ENCODE results near the gene TMEM207. TPM values are rescaled to one million over a fixed set of nuclear protein-coding genes. Genes with fewer than 3 reads are reported as not detected.

TMEM207 gene
- not detected for total RNA-seq
- not detected for polyA plus RNA-seq

- H3K4me3 Mint-ChIP-seq: no peak within 1 kb of the TSS
- no peaks in the 10 kb centered on the region for H3K36me3 Mint-ChIP-seq
- peaks cover 6 to 9% (median 8%) of the 10 kb centered on the region in 4 donors for H3K4me1 Mint-ChIP-seq
- no peaks in the 10 kb centered on the region for H3K9me3 Mint-ChIP-seq
- peaks cover 7% of the 10 kb centered on the region for H3K27me3 Mint-ChIP-seq
- Histone ChIP-seq H3K36me3 (ENCODE audit: control insufficient read depth, insufficient read depth, low read length) (no peaks in the 10 kb centered on the region), H3K27ac (ENCODE audit: insufficient read depth, low read length, poor library complexity, severe bottlenecking) (no peak within 1 kb of the TSS), H3K4me3 (ENCODE audit: low read depth, low read length) (no peak within 1 kb of the TSS), H3K27me3 (ENCODE audit: control insufficient read depth, insufficient read depth, low read length) (no peaks in the 10 kb centered on the region), H3K4me1 (ENCODE audit: control insufficient read depth, insufficient read depth, low read length, poor library complexity, severe bottlenecking) (peaks cover 8% of the 10 kb centered on the region), H3K9me3 (ENCODE audit: control insufficient read depth in 2 of 2, low read length in 2 of 2) (no peaks in the 10 kb centered on the region)
- no peak for DNase-seq
- H3K27ac Mint-ChIP-seq: no peak within 1 kb of the TSS
- no peak for ATAC-seq (ENCODE audit: low read depth in 2 of 2)
Measured at GRCh38 chr3:190449801-190450200, at the start of gene TMEM207. Gene TMEM207, minus strand, starts transcription at chr3:190449901. Its CDS starts 92 bp downstream, at chr3:190449809.

GRCh38 chr3:190499122-190499521, 49.4 kb upstream of the TMEM207 start:
- Histone ChIP-seq H3K27ac (ENCODE audit: insufficient read depth, low read length, poor library complexity, severe bottlenecking) (no peak overlapping the region), H3K4me1 (ENCODE audit: control insufficient read depth, insufficient read depth, low read length, poor library complexity, severe bottlenecking) (no peaks in the 10 kb centered on the region), H3K9me3 (ENCODE audit: control insufficient read depth in 2 of 2, low read length in 2 of 2) (no peaks in the 10 kb centered on the region), H3K4me3 (ENCODE audit: low read depth, low read length) (no peak overlapping the region), H3K27me3 (ENCODE audit: control insufficient read depth, insufficient read depth, low read length) (peaks cover 29% of the 10 kb centered on the region), H3K36me3 (ENCODE audit: control insufficient read depth, insufficient read depth, low read length) (no peaks in the 10 kb centered on the region)
- Mint-ChIP-seq H3K9me3 (peaks cover 0 to 2% (median 0%) of the 10 kb centered on the region in 7 donors), H3K4me1 (peaks cover 0 to 2% (median 0%) of the 10 kb centered on the region in 4 donors), H3K27me3 (peaks cover 53% of the 10 kb centered on the region), H3K27ac (no peak overlapping the region), H3K36me3 (no peaks in the 10 kb centered on the region), H3K4me3 (no peak overlapping the region)
- ATAC-seq (ENCODE audit: low read depth in 2 of 2) (no peak), DNase-seq (no peak)

GRCh38 chr3:190498293-190498692, 48.6 kb upstream of the TMEM207 start:
- Histone ChIP-seq H3K9me3 (ENCODE audit: control insufficient read depth in 2 of 2, low read length in 2 of 2) (no peaks in the 10 kb centered on the region), H3K36me3 (ENCODE audit: control insufficient read depth, insufficient read depth, low read length) (no peaks in the 10 kb centered on the region), H3K4me1 (ENCODE audit: control insufficient read depth, insufficient read depth, low read length, poor library complexity, severe bottlenecking) (no peaks in the 10 kb centered on the region), H3K27me3 (ENCODE audit: control insufficient read depth, insufficient read depth, low read length) (peaks cover 30% of the 10 kb centered on the region), H3K4me3 (ENCODE audit: low read depth, low read length) (no peak overlapping the region), H3K27ac (ENCODE audit: insufficient read depth, low read length, poor library complexity, severe bottlenecking) (no peak overlapping the region)
- Mint-ChIP-seq H3K36me3 (no peaks in the 10 kb centered on the region), H3K9me3 (peaks cover 0 to 2% (median 0%) of the 10 kb centered on the region in 7 donors), H3K27ac (no peak overlapping the region), H3K27me3 (peaks cover 57% of the 10 kb centered on the region), H3K4me1 (peaks cover 0 to 2% (median 0%) of the 10 kb centered on the region in 4 donors), H3K4me3 (no peak overlapping the region)
- DNase-seq (no peak), ATAC-seq (ENCODE audit: low read depth in 2 of 2) (no peak)

- H3K9me3 ChIP-seq (ENCODE audit: control insufficient read depth in 2 of 2, low read length in 2 of 2): no peaks in the 10 kb centered on the region
- H3K4me1 Mint-ChIP-seq: peaks cover 0 to 2% (median 0%) of the 10 kb centered on the region in 4 donors
Measured at GRCh38 chr3:190497811-190498210, 48.1 kb upstream of the TMEM207 start.

GRCh38 chr3:190496859-190497258, 47.2 kb upstream of the TMEM207 start:
- DNase-seq (no peak), ATAC-seq (ENCODE audit: low read depth in 2 of 2) (no peak)
- Mint-ChIP-seq H3K4me3 (no peak overlapping the region), H3K9me3 (peaks cover 0 to 2% (median 0%) of the 10 kb centered on the region in 7 donors), H3K27me3 (peaks cover 62% of the 10 kb centered on the region), H3K36me3 (no peaks in the 10 kb centered on the region), H3K27ac (no peak overlapping the region), H3K4me1 (peaks cover 0 to 2% (median 0%) of the 10 kb centered on the region in 4 donors)
- Histone ChIP-seq H3K4me3 (ENCODE audit: low read depth, low read length) (no peak overlapping the region), H3K27ac (ENCODE audit: insufficient read depth, low read length, poor library complexity, severe bottlenecking) (no peak overlapping the region), H3K27me3 (ENCODE audit: control insufficient read depth, insufficient read depth, low read length) (peaks cover 34% of the 10 kb centered on the region), H3K9me3 (ENCODE audit: control insufficient read depth in 2 of 2, low read length in 2 of 2) (no peaks in the 10 kb centered on the region), H3K36me3 (ENCODE audit: control insufficient read depth, insufficient read depth, low read length) (no peaks in the 10 kb centered on the region), H3K4me1 (ENCODE audit: control insufficient read depth, insufficient read depth, low read length, poor library complexity, severe bottlenecking) (no peaks in the 10 kb centered on the region)

More at GRCh38 chr3:190497811-190498210, 48.1 kb upstream of the TMEM207 start:
- H3K4me1 ChIP-seq (ENCODE audit: control insufficient read depth, insufficient read depth, low read length, poor library complexity, severe bottlenecking): no peaks in the 10 kb centered on the region
- H3K27ac ChIP-seq (ENCODE audit: insufficient read depth, low read length, poor library complexity, severe bottlenecking): no peak overlapping the region
- ATAC-seq (ENCODE audit: low read depth in 2 of 2) (no peak), DNase-seq (no peak)
- Mint-ChIP-seq H3K4me3 (no peak overlapping the region), H3K9me3 (peaks cover 0 to 2% (median 0%) of the 10 kb centered on the region in 7 donors), H3K27me3 (peaks cover 57% of the 10 kb centered on the region), H3K27ac (no peak overlapping the region), H3K36me3 (no peaks in the 10 kb centered on the region)
- no peak overlapping the region for H3K4me3 ChIP-seq (ENCODE audit: low read depth, low read length)
- peaks cover 34% of the 10 kb centered on the region for H3K27me3 ChIP-seq (ENCODE audit: control insufficient read depth, insufficient read depth, low read length)
- H3K36me3 ChIP-seq (ENCODE audit: control insufficient read depth, insufficient read depth, low read length): no peaks in the 10 kb centered on the region

GRCh38 chr3:190495796-190496195, 46.1 kb upstream of the TMEM207 start:
- Histone ChIP-seq H3K9me3 (ENCODE audit: control insufficient read depth in 2 of 2, low read length in 2 of 2) (no peaks in the 10 kb centered on the region), H3K4me3 (ENCODE audit: low read depth, low read length) (no peak overlapping the region), H3K27ac (ENCODE audit: insufficient read depth, low read length, poor library complexity, severe bottlenecking) (no peak overlapping the region), H3K36me3 (ENCODE audit: control insufficient read depth, insufficient read depth, low read length) (no peaks in the 10 kb centered on the region), H3K27me3 (ENCODE audit: control insufficient read depth, insufficient read depth, low read length) (peaks cover 28% of the 10 kb centered on the region), H3K4me1 (ENCODE audit: control insufficient read depth, insufficient read depth, low read length, poor library complexity, severe bottlenecking) (no peaks in the 10 kb centered on the region)
- Mint-ChIP-seq H3K9me3 (peaks cover 0 to 2% (median 0%) of the 10 kb centered on the region in 7 donors), H3K4me3 (no peak overlapping the region), H3K4me1 (no peaks in the 10 kb centered on the region), H3K27me3 (peaks cover 65% of the 10 kb centered on the region), H3K36me3 (no peaks in the 10 kb centered on the region), H3K27ac (no peak overlapping the region)
- DNase-seq: no peak
- ATAC-seq (ENCODE audit: low read depth in 2 of 2): no peak

- H3K9me3 Mint-ChIP-seq: peaks cover 0 to 2% (median 0%) of the 10 kb centered on the region in 7 donors
- no peaks in the 10 kb centered on the region for H3K36me3 ChIP-seq (ENCODE audit: control insufficient read depth, insufficient read depth, low read length)
- DNase-seq: no peak
- no peak overlapping the region for H3K4me3 Mint-ChIP-seq
- no peak overlapping the region for H3K27ac Mint-ChIP-seq
- H3K27ac ChIP-seq (ENCODE audit: insufficient read depth, low read length, poor library complexity, severe bottlenecking): no peak overlapping the region
- H3K27me3 Mint-ChIP-seq: peaks cover 69% of the 10 kb centered on the region
- no peak for ATAC-seq (ENCODE audit: low read depth in 2 of 2)
- H3K36me3 Mint-ChIP-seq: no peaks in the 10 kb centered on the region
- H3K4me3 ChIP-seq (ENCODE audit: low read depth, low read length): no peak overlapping the region
- no peaks in the 10 kb centered on the region for H3K9me3 ChIP-seq (ENCODE audit: control insufficient read depth in 2 of 2, low read length in 2 of 2)
- H3K4me1 Mint-ChIP-seq: no peaks in the 10 kb centered on the region
- no peaks in the 10 kb centered on the region for H3K4me1 ChIP-seq (ENCODE audit: control insufficient read depth, insufficient read depth, low read length, poor library complexity, severe bottlenecking)
- H3K27me3 ChIP-seq (ENCODE audit: control insufficient read depth, insufficient read depth, low read length): peaks cover 28% of the 10 kb centered on the region
Measured at GRCh38 chr3:190495354-190495753, 45.7 kb upstream of the TMEM207 start.

GRCh38 chr3:190494907-190495306, 45.2 kb upstream of the TMEM207 start:
- DNase-seq (no peak), ATAC-seq (ENCODE audit: low read depth in 2 of 2) (no peak)
- no peaks in the 10 kb centered on the region for H3K36me3 Mint-ChIP-seq
- no peak overlapping the region for H3K27ac Mint-ChIP-seq
- Histone ChIP-seq H3K27me3 (ENCODE audit: control insufficient read depth, insufficient read depth, low read length) (peaks cover 29% of the 10 kb centered on the region), H3K4me3 (ENCODE audit: low read depth, low read length) (no peak overlapping the region), H3K27ac (ENCODE audit: insufficient read depth, low read length, poor library complexity, severe bottlenecking) (no peak overlapping the region), H3K9me3 (ENCODE audit: control insufficient read depth in 2 of 2, low read length in 2 of 2) (no peaks in the 10 kb centered on the region), H3K36me3 (ENCODE audit: control insufficient read depth, insufficient read depth, low read length) (no peaks in the 10 kb centered on the region), H3K4me1 (ENCODE audit: control insufficient read depth, insufficient read depth, low read length, poor library complexity, severe bottlenecking) (no peaks in the 10 kb centered on the region)
- H3K4me1 Mint-ChIP-seq: no peaks in the 10 kb centered on the region
- no peak overlapping the region for H3K4me3 Mint-ChIP-seq
- H3K9me3 Mint-ChIP-seq: peaks cover 0 to 2% (median 0%) of the 10 kb centered on the region in 7 donors
- peaks cover 72% of the 10 kb centered on the region for H3K27me3 Mint-ChIP-seq
